Spleen (tissue), 11 donors: ENCODE results near the gene BDNF. TPM values are rescaled to one million over a fixed set of nuclear protein-coding genes. Genes with fewer than 3 reads are reported as not detected.

ENCODE experiments used
- DNase-seq: peaks from one replicate; pipeline ENCODE4 v3.0.0-alpha.2; 2020
- H3K27ac ChIP-seq, 8 donors: fragments of 200-600 bp; sonication (generic) in 7 of 8; 1 replicate in 4 of 8; 2 replicates in 4 of 8; pipeline versions ENCODE4 v1.5.0 to v1.8.0; 2016 to 2021; ENCODE audit warnings: inconsistent platforms in 4 of 8, mild to moderate bottlenecking in 4 of 8, moderate library complexity in 1 of 8
- H3K27me3 ChIP-seq, 7 donors: fragments of 200-600 bp; sonication (generic) in 6 of 7; replicated peaks in 1 of 7; 1 replicate in 4 of 7; 2 replicates in 3 of 7; pipeline versions ENCODE4 v1.5.0 to v1.8.0; 2016 to 2021; ENCODE audit warnings: inconsistent platforms in 3 of 7, mild to moderate bottlenecking in 1 of 7
- H3K36me3 ChIP-seq, 6 donors: fragments of 200-600 bp; sonication (generic) in 5 of 6; 1 replicate in 4 of 6; 2 replicates in 2 of 6; pipeline versions ENCODE4 v1.5.0 to v1.8.0; 2016 to 2021; ENCODE audit warnings: inconsistent platforms in 2 of 6
- H3K4me1 ChIP-seq, 6 donors: fragments of 200-600 bp; sonication (generic) in 5 of 6; 1 replicate in 3 of 6; 2 replicates in 3 of 6; pipeline versions ENCODE4 v1.5.0 to v1.8.0; 2016 to 2021; ENCODE audit warnings: inconsistent platforms in 3 of 6
- H3K4me3 ChIP-seq, 8 donors: fragments of 200-600 bp; sonication (generic) in 7 of 8; 1 replicate in 4 of 8; 2 replicates in 4 of 8; pipeline versions ENCODE4 v1.5.0 to v1.8.0; 2016 to 2021; ENCODE audit warnings: inconsistent platforms in 4 of 8, mild to moderate bottlenecking in 4 of 8, moderate library complexity in 2 of 8
- H3K9me3 ChIP-seq, 8 donors: fragments of 200-600 bp; sonication (generic) in 7 of 8; 1 replicate in 4 of 8; 2 replicates in 4 of 8; pipeline versions ENCODE4 v1.5.0 to v1.8.0; 2016 to 2021; ENCODE audit warnings: inconsistent platforms in 4 of 8
- CTCF ChIP-seq, 11 experiments: fragments of 200-600 bp in 7 of 11; fragments of 450-650 bp in 4 of 11; sonication (generic) in 4 of 11; IDR thresholded peaks in 8 of 11; conservative IDR thresholded peaks in 3 of 11; 1 replicate in 7 of 11; 2 replicates in 4 of 11; pipeline versions ENCODE4 v1.4.0 to v1.8.0; 2016 to 2021; ENCODE audit warnings: antibody characterized with exemption in 11 of 11, inconsistent platforms in 4 of 11, mild to moderate bottlenecking in 1 of 11
- POLR2A ChIP-seq, 3 donors: fragments of 450-650 bp; IDR thresholded peaks; one replicate each; pipeline ENCODE4 v1.5.1; 2017; ENCODE audit warnings: antibody characterized with exemption in 3 of 3, mild to moderate bottlenecking in 1 of 3
- POLR2AphosphoS5 ChIP-seq, 3 donors: sonication (generic); formaldehyde crosslinking; IDR thresholded peaks; one replicate each; pipeline ENCODE4 v1.5.1; 2017; ENCODE audit warnings: antibody characterized with exemption in 3 of 3
- WGBS, 5 donors: extraction: QIAGEN DNeasy Blood & Tissue Kit in 3 of 5; methylation state at CpG; one replicate each; pipeline versions ENCODE4 v1.1.5 to v1.1.7; 2013 to 2018; 5-methylcytosine and 5-hydroxymethylcytosine counted together
- intact Hi-C: fragments of 100-400 bp; cut with DNase I; formaldehyde crosslinking; loops from one replicate; pipeline ENCODE4 v1.15.0; 2023; ENCODE audit warnings: low total_unique reads
- polyA plus RNA-seq, 3 donors: library from polyadenylated mRNA; stranded (reverse); fragments of 200-250 nt; gene quantifications; one replicate each; pipeline ENCODE4 v1.2.1, GENCODE V29; 2013
- total RNA-seq, 7 donors: library from RNA; depleted of rRNA in 3 of 7; stranded (reverse); fragments of >200 nt in 3 of 7; fragmentation: NEBNext Ultra II Directional in 4 of 7; extraction: Animal tissue kit (Norgen Biotek cat#: 25700) in 4 of 7; gene quantifications; one replicate each; pipeline versions ENCODE4 v1.1.0 to v1.2.1, GENCODE V29; 2016 to 2021
- donor health status: healthy with polysubstance abuse.
- donor health status: DM: no; HTN: no; CAD: no; lungs with moderate emphysema.
- donor health status: DM: no; HTN: no; CAD: no.
- donor health status: Bipolar disorder and iron deficiency.
- donor health status: healthy.
- donor health status: DM: no; HTN: no; CAD: no.
- donor health status: DM: yes; HTN: yes; CAD: no.

Gene BDNF
- total and polyA plus RNA-seq, 10 donors, result 0.02 to 0.29 (median 0.08) TPM; not detected in 2

- H3K4me1 ChIP-seq, result no peaks in the 10 kb centered on the region
- H3K36me3 ChIP-seq, result no peaks in the 10 kb centered on the region
- TF ChIP-seq POLR2AphosphoS5 (IDR thresholded peaks at IDR 0.05) (no peak), CTCF (IDR thresholded peaks at IDR 0.05 in 8 of 11, conservative IDR thresholded peaks at IDR 0.05 in 3 of 11) (no peak), POLR2A (IDR thresholded peaks at IDR 0.05) (no peak)
- H3K9me3 ChIP-seq, result no peaks in the 10 kb centered on the region
- DNase-seq, result no peak
- no peak overlapping the region for H3K27ac ChIP-seq
- no peak overlapping the region for H3K4me3 ChIP-seq
- intact Hi-C loops, result no loop called here
- H3K27me3 ChIP-seq, result no peaks in the 10 kb centered on the region
These were observed 51.4 kb downstream of the BDNF start for GRCh38 chr11:27648840-27649239.

GRCh38 chr11:27646051-27646818 is 54.0 kb downstream of the BDNF start:
- intact Hi-C loops, result no loop called here
- no peaks in the 10 kb centered on the region for H3K9me3 ChIP-seq
- no peak for DNase-seq
- TF ChIP-seq CTCF (IDR thresholded peaks at IDR 0.05 in 8 of 11, conservative IDR thresholded peaks at IDR 0.05 in 3 of 11) (no peak), POLR2AphosphoS5 (IDR thresholded peaks at IDR 0.05) (no peak), POLR2A (IDR thresholded peaks at IDR 0.05) (no peak)
- 78 to 92% (median 86%) methylated on average over 9 of the region's 9 CpGs for WGBS, 5 donors
- no peak overlapping the region for H3K27ac ChIP-seq
- no peaks in the 10 kb centered on the region for H3K27me3 ChIP-seq
- H3K4me1 ChIP-seq, result no peaks in the 10 kb centered on the region
- H3K4me3 ChIP-seq, result no peak overlapping the region
- H3K36me3 ChIP-seq, result no peaks in the 10 kb centered on the region

GRCh38 chr11:27642954-27643353 is 57.3 kb downstream of the BDNF start:
- H3K4me1 ChIP-seq, result no peaks in the 10 kb centered on the region
- DNase-seq, result no peak
- intact Hi-C loops, result no loop called here
- no peak overlapping the region for H3K4me3 ChIP-seq
- no peaks in the 10 kb centered on the region for H3K36me3 ChIP-seq
- H3K27ac ChIP-seq, result no peak overlapping the region
- 75 to 88% (median 77%) methylated on average over 2 of the region's 2 CpGs for WGBS, 5 donors
- no peaks in the 10 kb centered on the region for H3K9me3 ChIP-seq
- TF ChIP-seq CTCF (IDR thresholded peaks at IDR 0.05 in 8 of 11, conservative IDR thresholded peaks at IDR 0.05 in 3 of 11) (no peak), POLR2AphosphoS5 (IDR thresholded peaks at IDR 0.05) (no peak), POLR2A (IDR thresholded peaks at IDR 0.05) (no peak)
- H3K27me3 ChIP-seq, result no peaks in the 10 kb centered on the region

GRCh38 chr11:27640954-27641353 is 59.3 kb downstream of the BDNF start:
- Histone ChIP-seq H3K4me1 (no peaks in the 10 kb centered on the region), H3K27me3 (no peaks in the 10 kb centered on the region), H3K9me3 (peaks cover 0 to 7% (median 0%) of the 10 kb centered on the region in 8 donors), H3K4me3 (no peak overlapping the region), H3K36me3 (no peaks in the 10 kb centered on the region), H3K27ac (no peak overlapping the region)
- TF ChIP-seq CTCF (IDR thresholded peaks at IDR 0.05 in 8 of 11, conservative IDR thresholded peaks at IDR 0.05 in 3 of 11), result no peak
- no peak for TF ChIP-seq POLR2A (IDR thresholded peaks at IDR 0.05)
- no peak for TF ChIP-seq POLR2AphosphoS5 (IDR thresholded peaks at IDR 0.05)
- intact Hi-C loops, result no loop called here
- no peak for DNase-seq
